Measurements from ENCODE around the gene THBS4. TPM values are rescaled to one million over a fixed set of nuclear protein-coding genes. Genes with fewer than 3 reads are reported as not detected.

THBS4 gene
- total RNA-seq, 1 experiment from 2014 or later, result 0.89 TPM

DNA sequence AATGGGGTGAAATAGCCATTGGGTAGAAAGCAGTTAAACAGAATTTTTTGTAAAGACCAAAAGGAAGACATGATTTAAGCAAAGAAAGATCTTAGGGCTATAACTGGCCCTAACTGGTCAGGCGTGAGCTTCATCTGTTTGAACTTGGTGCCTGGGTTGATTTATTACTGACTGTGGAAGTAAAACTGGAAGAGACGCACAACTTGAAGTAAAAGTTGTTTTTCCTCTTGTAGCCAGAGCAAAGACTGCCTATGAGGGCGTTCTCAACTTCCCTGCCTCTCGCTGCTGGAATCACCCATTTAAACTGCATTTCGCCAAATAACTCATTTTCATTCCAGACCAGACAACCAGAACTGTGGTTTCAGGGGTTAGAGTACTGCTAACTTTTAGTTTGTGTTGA lies 1.5 kb downstream of the THBS4 start:
- H3K4me3 ChIP-seq, result no peak overlapping the region
- no peaks in the 10 kb centered on the region for H3K9me3 ChIP-seq
- no peak for DNase-seq
- H3K27me3 ChIP-seq, result peaks cover 11% of the 10 kb centered on the region; the same call in 1 of the 2 replicates
- no peaks in the 10 kb centered on the region for H3K36me3 ChIP-seq

DNA sequence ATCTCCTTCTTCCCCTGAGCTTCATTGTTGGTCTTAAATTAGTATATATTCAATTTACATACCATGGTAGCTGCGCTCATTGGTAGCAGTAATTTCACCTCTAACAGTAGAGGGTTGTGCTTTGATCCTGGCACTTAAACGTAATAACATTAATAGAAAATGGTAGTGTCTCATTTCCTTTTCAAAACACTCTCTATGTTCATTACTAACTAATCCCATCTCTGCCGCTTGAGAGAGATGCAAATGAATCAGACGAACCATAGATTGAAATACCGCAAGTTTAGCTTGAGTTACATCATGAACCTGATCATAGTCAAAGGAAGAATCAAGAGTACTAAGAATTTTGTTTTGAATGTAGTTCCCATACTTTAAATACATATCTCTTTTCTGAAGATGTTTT lies 2.2 kb downstream of the THBS4 start:
- no peak overlapping the region for H3K4me3 ChIP-seq
- peaks cover 11% of the 10 kb centered on the region; the same call in 1 of the 2 replicates for H3K27me3 ChIP-seq
- no peak for DNase-seq
- H3K36me3 ChIP-seq, result no peaks in the 10 kb centered on the region
- H3K9me3 ChIP-seq, result no peaks in the 10 kb centered on the region

DNA sequence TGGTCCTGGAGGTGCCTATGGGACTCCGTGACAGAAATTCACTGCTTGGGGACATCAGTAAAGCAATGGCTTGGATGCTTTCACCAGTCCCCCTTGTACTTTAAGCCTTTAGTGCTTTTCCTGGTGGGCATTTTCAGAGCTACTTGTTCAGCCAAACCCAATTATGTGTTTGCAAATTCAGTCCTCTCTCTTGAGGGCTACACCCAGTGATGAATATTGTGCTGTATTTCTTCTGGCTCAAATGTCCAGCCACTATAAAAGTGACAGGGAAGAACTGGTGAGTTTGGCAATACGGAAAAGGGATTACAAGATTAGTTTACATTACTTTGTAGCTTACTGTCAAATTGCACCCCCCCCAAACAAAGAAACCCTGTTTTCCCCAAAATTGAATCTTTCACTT lies 4.5 kb downstream of the THBS4 start:
- Histone ChIP-seq H3K36me3 (no peaks in the 10 kb centered on the region), H3K9me3 (no peaks in the 10 kb centered on the region), H3K4me3 (no peak overlapping the region), H3K27me3 (peaks cover 11% of the 10 kb centered on the region; the same call in 1 of the 2 replicates)
- no peak for DNase-seq

DNA sequence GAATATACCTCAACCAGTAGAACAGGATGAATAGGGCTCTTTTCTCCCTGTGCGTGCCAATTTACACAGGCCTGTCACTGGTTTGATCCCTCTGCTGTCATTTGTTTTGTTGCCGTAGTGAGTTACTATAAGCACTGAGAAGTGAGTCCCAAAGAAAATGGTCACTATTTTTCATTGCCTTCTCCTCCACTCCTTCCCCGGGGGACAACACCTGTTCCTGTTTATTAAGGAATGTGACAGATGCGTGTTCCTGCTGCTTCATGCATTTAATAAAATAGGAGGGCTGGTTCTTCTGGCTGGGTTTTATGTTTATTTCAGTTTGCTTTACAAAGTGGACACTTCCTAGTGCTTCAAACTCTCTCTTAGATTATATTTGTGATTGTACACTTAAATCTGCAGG lies 6.4 kb downstream of the THBS4 start:
- H3K36me3 ChIP-seq, result no peaks in the 10 kb centered on the region
- H3K9me3 ChIP-seq, result no peaks in the 10 kb centered on the region
- H3K27me3 ChIP-seq, result peaks cover 2% of the 10 kb centered on the region; the same call in 1 of the 2 replicates
- H3K4me3 ChIP-seq, result no peak overlapping the region
- DNase-seq, result no peak

DNA sequence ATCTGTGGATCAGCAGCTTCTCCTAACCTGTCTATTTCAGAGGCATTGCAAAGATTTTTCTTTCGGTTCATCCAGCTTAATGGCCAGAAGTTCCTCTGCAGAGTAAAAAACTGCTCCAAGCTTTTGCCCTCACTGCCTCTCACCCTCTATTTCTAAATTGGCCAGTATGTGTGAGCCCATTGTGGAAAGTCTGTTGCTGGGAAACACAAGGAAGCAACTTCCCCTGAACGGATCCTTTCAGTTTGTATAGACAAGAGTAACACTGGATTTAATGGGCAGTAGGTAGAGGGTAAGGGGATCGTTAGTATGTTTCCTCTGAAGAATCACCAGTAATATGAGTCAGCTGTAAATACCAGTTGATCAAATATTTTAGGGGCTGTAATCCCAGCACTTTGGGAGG lies 7.2 kb downstream of the THBS4 start:
- DNase-seq, result no peak
- no peaks in the 10 kb centered on the region for H3K9me3 ChIP-seq
- no peaks in the 10 kb centered on the region; the same call in 1 of the 2 replicates for H3K27me3 ChIP-seq
- no peak overlapping the region for H3K4me3 ChIP-seq
- no peaks in the 10 kb centered on the region for H3K36me3 ChIP-seq

DNA sequence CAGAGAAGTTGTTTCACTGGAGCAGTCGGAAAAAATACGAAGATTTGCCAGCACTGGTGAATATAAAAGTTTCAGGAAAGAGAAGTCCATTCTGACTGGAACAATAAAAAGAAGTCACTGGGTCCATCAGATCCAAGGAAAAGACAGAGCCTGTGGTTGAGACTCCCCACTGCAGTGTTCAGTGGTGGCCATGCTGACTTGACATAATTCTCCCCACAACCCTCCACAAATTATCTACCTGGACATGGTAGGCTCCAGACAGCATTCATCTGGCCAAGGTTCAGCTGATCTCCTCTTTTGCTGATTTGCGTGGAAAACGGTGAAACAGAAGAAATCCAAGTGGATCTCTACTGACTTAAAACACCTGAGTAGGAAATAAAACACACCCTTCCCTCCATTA lies 8.0 kb downstream of the THBS4 start:
- H3K27me3 ChIP-seq, result no peaks in the 10 kb centered on the region
- no peaks in the 10 kb centered on the region for H3K36me3 ChIP-seq
- no peaks in the 10 kb centered on the region for H3K9me3 ChIP-seq
- H3K4me3 ChIP-seq, result no peak overlapping the region
- DNase-seq, result no peak

DNA sequence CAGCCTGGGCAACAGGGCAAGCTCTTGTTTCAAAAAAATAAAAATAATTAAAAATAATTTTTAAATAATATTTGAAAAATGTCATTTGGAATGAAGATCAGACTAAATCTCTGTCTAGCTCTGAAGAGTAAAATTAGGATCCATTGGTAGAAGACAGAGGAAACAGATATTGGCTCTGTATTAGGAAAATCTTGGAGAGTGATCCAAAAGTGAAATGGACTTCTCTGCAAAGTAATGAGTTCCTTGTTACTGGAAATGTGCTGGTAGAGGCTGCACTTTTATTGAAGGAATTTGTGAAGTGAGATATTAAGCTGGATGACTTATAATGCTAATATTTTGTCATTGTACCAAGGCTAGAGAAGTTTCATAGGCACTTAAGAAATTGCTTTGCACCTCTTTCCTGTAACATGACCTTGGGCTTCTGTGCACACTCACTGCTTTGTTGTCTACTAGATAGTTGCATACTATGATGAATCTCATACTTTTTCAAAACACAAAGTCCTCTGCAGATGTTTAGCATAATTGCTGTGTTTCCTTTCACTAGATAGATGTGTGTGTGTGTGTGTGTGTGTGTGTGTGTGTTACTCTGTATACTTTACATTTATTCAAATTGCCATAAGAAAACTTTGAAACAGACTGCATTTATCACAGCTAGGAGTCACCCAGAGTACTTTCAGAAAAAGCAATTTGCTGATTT lies 13.1 kb downstream of the THBS4 start:
- H3K4me3 ChIP-seq, result no peak overlapping the region
- no peak for DNase-seq

DNA sequence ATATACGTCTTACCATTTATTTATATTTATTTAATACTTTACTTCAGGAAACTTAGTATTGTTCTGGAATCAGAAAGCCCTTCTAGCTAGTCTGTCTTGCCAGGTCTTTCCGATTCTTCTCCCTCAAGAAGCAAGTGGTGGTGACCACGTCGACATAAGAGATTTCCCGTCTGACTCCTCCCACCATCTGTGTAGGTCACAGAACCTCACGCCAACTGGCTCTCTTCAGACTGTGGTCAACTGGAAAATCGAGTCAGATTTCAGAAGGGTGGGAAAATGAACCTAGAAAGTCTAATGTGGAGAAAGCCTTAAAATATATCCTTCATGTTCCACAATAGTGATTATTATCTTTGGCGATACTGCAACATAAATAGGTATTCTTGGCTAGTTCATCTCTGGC lies 17.3 kb downstream of the THBS4 start:
- Histone ChIP-seq H3K4me3 (no peak overlapping the region), H3K27me3 (no peaks in the 10 kb centered on the region), H3K9me3 (no peaks in the 10 kb centered on the region), H3K36me3 (no peaks in the 10 kb centered on the region)
- DNase-seq, result no peak

More for the DNA sequence above, 13.1 kb downstream of the THBS4 start:
- H3K9me3 ChIP-seq, result no peaks in the 10 kb centered on the region
- no peaks in the 10 kb centered on the region for H3K27me3 ChIP-seq
- H3K36me3 ChIP-seq, result no peaks in the 10 kb centered on the region

DNA sequence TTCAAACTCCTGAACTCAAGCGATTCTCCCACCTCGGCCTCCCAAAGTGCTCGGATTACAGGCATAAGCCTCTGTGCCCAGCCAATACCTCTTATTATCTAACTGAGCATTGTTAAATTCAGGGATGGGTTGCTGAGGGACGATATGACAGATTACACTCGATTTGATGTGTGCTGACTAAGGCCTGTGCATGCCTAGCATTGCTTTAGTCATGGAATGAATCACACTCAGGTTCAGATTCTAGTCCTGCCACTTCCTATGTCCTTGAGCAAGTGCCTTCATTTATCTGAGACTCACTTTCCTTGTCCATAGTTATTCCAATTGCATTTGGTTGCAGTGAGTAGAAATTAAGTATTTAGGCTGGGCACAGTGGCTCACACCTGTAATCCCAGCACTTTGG lies 19.5 kb downstream of the THBS4 start:
- Histone ChIP-seq H3K4me3 (no peak overlapping the region), H3K9me3 (no peaks in the 10 kb centered on the region), H3K36me3 (no peaks in the 10 kb centered on the region), H3K27me3 (no peaks in the 10 kb centered on the region)
- DNase-seq, result peak; percentile 28

DNA sequence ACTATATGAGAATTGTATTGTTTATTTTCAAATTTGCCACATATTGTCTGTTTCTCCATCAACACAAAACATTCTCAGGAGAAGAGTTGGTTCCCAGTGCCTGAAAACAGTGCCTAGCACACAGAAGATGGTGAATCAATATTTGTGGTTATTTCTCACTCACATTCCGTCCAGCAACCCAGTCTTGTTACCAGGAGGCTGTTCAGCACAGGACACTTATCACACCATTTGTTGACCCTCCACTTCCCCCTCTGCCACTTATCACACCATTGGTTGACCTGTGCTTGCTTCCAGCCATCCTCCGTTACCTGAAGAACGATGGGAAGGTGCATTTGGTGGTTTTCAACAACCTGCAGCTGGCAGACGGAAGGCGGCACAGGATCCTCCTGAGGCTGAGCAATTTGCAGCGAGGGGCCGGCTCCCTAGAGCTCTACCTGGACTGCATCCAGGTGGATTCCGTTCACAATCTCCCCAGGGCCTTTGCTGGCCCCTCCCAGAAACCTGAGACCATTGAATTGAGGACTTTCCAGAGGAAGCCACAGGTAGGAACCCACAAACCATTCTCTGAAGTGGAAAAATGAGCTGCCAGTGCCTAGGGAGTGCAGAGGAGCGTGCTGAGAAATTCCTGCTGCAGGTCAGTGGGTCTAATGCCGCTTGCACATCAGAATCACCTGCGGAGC lies 20.5 kb downstream of the THBS4 start:
- no peaks in the 10 kb centered on the region for H3K9me3 ChIP-seq
- no peaks in the 10 kb centered on the region for H3K27me3 ChIP-seq
- DNase-seq, result no peak
- no peak overlapping the region for H3K4me3 ChIP-seq
- H3K36me3 ChIP-seq, result no peaks in the 10 kb centered on the region

DNA sequence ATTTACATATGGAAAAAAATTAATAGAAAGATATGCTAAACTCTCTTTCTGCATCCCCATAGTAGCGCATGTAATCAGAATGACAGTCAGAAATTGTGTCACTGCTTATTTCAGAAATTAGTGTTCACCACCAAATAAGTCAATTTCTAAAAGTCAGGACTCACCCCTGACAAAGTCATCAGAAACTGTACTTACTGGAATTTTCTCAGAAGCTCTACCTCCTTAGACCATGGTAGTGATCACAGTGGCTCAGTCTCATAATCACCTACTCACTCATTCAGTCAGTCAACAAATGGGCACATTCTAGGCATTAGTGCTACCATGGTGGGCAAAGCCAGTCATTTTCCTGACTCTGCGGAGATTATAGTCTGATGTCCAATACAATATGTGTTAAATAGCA lies 22.0 kb downstream of the THBS4 start:
- H3K36me3 ChIP-seq, result no peaks in the 10 kb centered on the region

DNA sequence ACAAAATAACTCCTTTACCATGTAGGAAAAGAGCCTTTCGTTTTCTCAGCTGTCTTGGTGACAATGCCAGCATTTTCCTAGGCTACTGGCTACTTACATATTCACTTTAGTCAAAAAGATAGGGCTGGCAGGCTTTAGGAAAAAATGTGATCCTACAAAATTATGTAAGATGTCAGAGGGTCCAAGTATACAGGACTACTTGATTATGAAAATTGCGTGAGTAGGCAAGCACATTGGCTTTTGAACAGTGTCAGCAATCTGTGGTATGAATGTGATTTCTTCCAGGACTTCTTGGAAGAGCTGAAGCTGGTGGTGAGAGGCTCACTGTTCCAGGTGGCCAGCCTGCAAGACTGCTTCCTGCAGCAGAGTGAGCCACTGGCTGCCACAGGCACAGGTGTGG lies 22.8 kb downstream of the THBS4 start:
- no peaks in the 10 kb centered on the region for H3K9me3 ChIP-seq
- no peak for DNase-seq
- no peak overlapping the region for H3K4me3 ChIP-seq
- H3K36me3 ChIP-seq, result no peaks in the 10 kb centered on the region
- no peaks in the 10 kb centered on the region for H3K27me3 ChIP-seq

More for the DNA sequence above, 22.0 kb downstream of the THBS4 start:
- no peak for DNase-seq
- no peaks in the 10 kb centered on the region for H3K27me3 ChIP-seq
- H3K9me3 ChIP-seq, result no peaks in the 10 kb centered on the region
- no peak overlapping the region for H3K4me3 ChIP-seq

DNA sequence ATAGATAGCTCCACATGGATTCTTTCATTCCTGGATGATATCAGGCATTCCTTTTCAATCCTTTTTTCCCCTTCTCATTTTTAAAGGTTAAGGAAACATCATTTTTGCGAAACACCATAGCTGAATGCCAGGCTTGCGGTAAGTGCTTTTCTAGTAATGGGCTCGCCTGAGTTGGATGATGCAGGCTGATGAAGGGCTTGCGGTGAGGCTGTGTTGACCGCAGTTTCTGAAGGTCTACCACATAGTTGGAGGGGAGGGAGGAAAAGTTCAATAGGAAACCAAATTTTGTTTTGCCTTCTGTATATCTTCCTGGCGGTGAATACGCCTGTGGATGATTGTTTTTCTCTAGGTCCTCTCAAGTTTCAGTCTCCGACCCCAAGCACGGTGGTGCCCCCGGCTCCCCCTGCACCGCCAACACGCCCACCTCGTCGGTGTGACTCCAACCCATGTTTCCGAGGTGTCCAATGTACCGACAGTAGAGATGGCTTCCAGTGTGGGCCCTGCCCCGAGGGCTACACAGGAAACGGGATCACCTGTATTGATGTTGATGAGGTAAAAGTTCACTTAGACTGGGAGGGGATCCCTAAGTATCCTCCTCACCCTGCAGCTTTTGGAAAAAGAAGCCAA lies 24.3 kb downstream of the THBS4 start:
- Histone ChIP-seq H3K27me3 (no peaks in the 10 kb centered on the region), H3K4me3 (no peak overlapping the region), H3K36me3 (no peaks in the 10 kb centered on the region), H3K9me3 (no peaks in the 10 kb centered on the region)
- DNase-seq, result peak; percentile 48

DNA sequence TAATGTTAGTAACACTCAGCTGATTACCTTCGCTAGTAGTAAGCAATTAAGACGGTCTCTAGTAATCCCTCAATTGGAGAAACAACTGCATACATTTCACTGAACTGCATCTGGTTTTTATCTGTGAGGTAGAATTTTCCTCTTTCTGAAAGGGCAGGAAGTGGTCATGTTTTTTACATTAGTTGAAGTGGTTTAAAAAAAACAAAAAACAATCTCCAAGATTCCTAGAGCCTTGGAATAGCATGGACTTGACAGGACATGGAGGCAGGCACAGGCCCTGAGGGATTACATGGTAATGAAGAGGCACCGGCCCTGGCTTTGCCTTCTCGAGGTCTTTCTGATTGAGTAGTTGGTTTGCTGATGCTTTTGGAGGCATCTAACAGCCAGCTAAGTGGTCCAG lies 25.8 kb downstream of the THBS4 start:
- H3K27me3 ChIP-seq, result no peaks in the 10 kb centered on the region
- no peaks in the 10 kb centered on the region for H3K36me3 ChIP-seq
- DNase-seq, result no peak
- H3K9me3 ChIP-seq, result no peaks in the 10 kb centered on the region
- H3K4me3 ChIP-seq, result no peak overlapping the region

DNA sequence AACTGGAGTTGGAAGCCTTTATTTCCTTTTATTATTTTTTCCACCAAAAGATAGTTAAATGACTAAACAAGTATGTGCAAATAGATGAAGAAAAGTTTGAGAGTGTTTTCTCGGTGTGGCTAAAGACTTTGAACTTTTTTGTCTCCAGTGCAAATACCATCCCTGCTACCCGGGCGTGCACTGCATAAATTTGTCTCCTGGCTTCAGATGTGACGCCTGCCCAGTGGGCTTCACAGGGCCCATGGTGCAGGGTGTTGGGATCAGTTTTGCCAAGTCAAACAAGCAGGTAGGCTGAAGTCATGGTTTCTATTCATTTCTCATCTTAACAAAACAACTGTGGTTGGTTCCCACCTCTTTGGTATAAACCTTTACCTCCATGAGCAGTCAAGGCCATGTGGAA lies 26.4 kb downstream of the THBS4 start:
- no peaks in the 10 kb centered on the region for H3K27me3 ChIP-seq
- DNase-seq, result no peak
- H3K4me3 ChIP-seq, result no peak overlapping the region
- H3K36me3 ChIP-seq, result no peaks in the 10 kb centered on the region
- H3K9me3 ChIP-seq, result no peaks in the 10 kb centered on the region

DNA sequence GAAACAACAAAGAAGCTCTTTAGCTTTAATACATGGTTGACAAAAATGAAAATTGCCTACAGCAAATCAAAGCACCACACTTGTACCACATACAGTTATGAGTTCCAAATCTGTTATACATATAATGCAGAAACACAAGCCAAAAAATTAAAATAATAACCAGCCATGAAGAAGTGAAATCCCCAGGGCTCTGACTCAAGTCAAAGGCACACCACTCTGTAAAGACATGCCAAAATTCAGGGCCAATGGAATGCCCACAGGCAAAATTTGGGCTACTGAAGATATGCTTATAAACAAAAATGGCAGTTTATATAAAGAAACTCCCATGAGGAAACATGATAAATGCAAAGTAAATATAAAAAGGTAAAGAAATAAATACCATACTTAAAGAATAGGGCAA lies 29.0 kb downstream of the THBS4 start:
- Histone ChIP-seq H3K4me3 (no peak overlapping the region), H3K36me3 (no peaks in the 10 kb centered on the region), H3K9me3 (no peaks in the 10 kb centered on the region), H3K27me3 (no peaks in the 10 kb centered on the region)
- peak; percentile 71 for DNase-seq

DNA sequence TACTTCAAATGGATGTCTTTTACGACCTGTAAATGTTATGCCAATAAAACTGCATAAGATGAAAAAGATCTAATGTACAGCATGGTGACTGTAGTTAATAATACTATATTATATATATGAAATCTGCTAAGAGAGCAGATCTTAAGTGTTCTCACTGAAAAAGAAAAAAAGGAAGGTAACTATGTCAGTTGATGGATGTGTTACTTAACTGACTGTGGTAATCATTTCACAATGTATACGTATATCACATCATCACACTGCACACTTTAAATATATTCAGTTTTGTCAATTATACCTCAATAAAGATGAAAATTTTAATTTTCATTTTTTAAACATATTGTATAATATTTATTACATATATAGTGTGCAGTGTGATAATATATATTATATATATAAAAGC lies 31.9 kb downstream of the THBS4 start:
- no peaks in the 10 kb centered on the region for H3K9me3 ChIP-seq

More for the DNA sequence above, 31.9 kb downstream of the THBS4 start:
- Histone ChIP-seq H3K4me3 (no peak overlapping the region), H3K27me3 (no peaks in the 10 kb centered on the region), H3K36me3 (no peaks in the 10 kb centered on the region)
- no peak for DNase-seq

Measured in MG63 (cell line).